Mucosa of gallbladder (tissue), 1 donor: ENCODE data around the gene ID3. TPM values are rescaled to one million over a fixed set of nuclear protein-coding genes. Genes with fewer than 3 reads are reported as not detected.
A peak's percentile ranks its signal among the peaks of the same experiment; 100 is the strongest.

ENCODE experiments used
- DNase-seq: peaks from one replicate; pipeline ENCODE4 v3.0.0-alpha.2; 2020; ENCODE audit warnings: low spot score
- total RNA-seq: library from RNA; stranded (reverse); gene quantifications from one replicate; pipeline ENCODE4 v1.2.1, GENCODE V29; 2021
- donor health status: DM: no; HTN: no; CAD: no.

Gene ID3
- total RNA-seq, 1 donor from 2014 or later, result 48.9 TPM

GRCh38 chr1:23566304-23566703, 7.0 kb upstream of the ID3 start:
- DNase-seq, result no peak

- no peak for DNase-seq
Observed at GRCh38 chr1:23565776-23566175, 6.5 kb upstream of the ID3 start.

- DNase-seq, result no peak
Observed at GRCh38 chr1:23564529-23565122, 5.3 kb upstream of the ID3 start.

GRCh38 chr1:23563755-23564374, 4.6 kb upstream of the ID3 start:
- DNase-seq, result no peak

- no peak for DNase-seq
Observed at GRCh38 chr1:23563003-23563402, 3.7 kb upstream of the ID3 start.

GRCh38 chr1:23562137-23562876, 3.0 kb upstream of the ID3 start:
- DNase-seq, result peak; percentile 87

- no peak for DNase-seq
Observed at GRCh38 chr1:23561813-23562100, 2.5 kb upstream of the ID3 start.

- DNase-seq, result no peak
Observed at GRCh38 chr1:23561076-23561812, 1.9 kb upstream of the ID3 start.

GRCh38 chr1:23559985-23560741, 862 bp upstream of the ID3 start:
- DNase-seq, result no peak

- no peak for DNase-seq
Observed at GRCh38 chr1:23558872-23559135, 497 bp downstream of the ID3 start.

GRCh38 chr1:23558140-23558871, 995 bp downstream of the ID3 start:
- peak; percentile 37 for DNase-seq

- DNase-seq, result no peak
Observed at GRCh38 chr1:23557471-23558124, 1.7 kb downstream of the ID3 start.

- no peak for DNase-seq
Observed at GRCh38 chr1:23556635-23557470, 2.4 kb downstream of the ID3 start.

- no peak for DNase-seq
Observed at GRCh38 chr1:23555986-23556634, 3.2 kb downstream of the ID3 start.

GRCh38 chr1:23555270-23555985, 3.9 kb downstream of the ID3 start:
- DNase-seq, result no peak

- peak; percentile 82 for DNase-seq
Observed at GRCh38 chr1:23554481-23555269, 4.6 kb downstream of the ID3 start.

GRCh38 chr1:23554127-23554480, 5.2 kb downstream of the ID3 start:
- no peak for DNase-seq
